Glomerular visceral epithelial cell (primary cell): Measurements from ENCODE around the gene ZFP14.
"Not testable (repeated sequence)": the region's sequence is repeated elsewhere in the genome, so short reads cannot be mapped to it uniquely, and the experiment has no call there.

Source experiments
- DNase-seq: peaks from one replicate; pipeline ENCODE4 v3.0.0-alpha.2; 2016; ENCODE audit errors: extremely low spot score

ZFP14 gene

GRCh38 chr19:36330216-36330615 lies 48.8 kb downstream of the ZFP14 start:
- no peak for DNase-seq

GRCh38 chr19:36329534-36329933 lies 49.5 kb downstream of the ZFP14 start:
- not testable (repeated sequence) for DNase-seq

GRCh38 chr19:36326649-36327048 lies 52.4 kb downstream of the ZFP14 start:
- not testable (repeated sequence) for DNase-seq

GRCh38 chr19:36315164-36315563 lies 63.8 kb downstream of the ZFP14 start:
- not testable (repeated sequence) for DNase-seq

- not testable (repeated sequence) for DNase-seq
Observed at GRCh38 chr19:36314053-36314452, 64.9 kb downstream of the ZFP14 start.

- not testable (repeated sequence) for DNase-seq
Observed at GRCh38 chr19:36311098-36311760, 67.8 kb downstream of the ZFP14 start.

- DNase-seq, result not testable (repeated sequence)
Observed at GRCh38 chr19:36310416-36310990, 68.5 kb downstream of the ZFP14 start.

- DNase-seq, result not testable (repeated sequence)
Observed at GRCh38 chr19:36309759-36310158, 69.2 kb downstream of the ZFP14 start.

- DNase-seq, result not testable (repeated sequence)
Observed at GRCh38 chr19:36309309-36309708, 69.7 kb downstream of the ZFP14 start.

GRCh38 chr19:36292317-36292716 lies 86.7 kb downstream of the ZFP14 start:
- not testable (repeated sequence) for DNase-seq
